Measurements from ENCODE around the gene TMEM135. TPM values are rescaled to one million over a fixed set of nuclear protein-coding genes. Genes with fewer than 3 reads are reported as not detected.
"Not testable (repeated sequence)": the region's sequence is repeated elsewhere in the genome, so short reads cannot be mapped to it uniquely, and the experiment has no call there.

TMEM135 gene
- total RNA-seq, 2 experiments from 2014 or later, result 29.2 to 34.5 TPM

- no peak for ATAC-seq (ENCODE audit: low read depth)
- Mint-ChIP-seq H3K4me1 (peaks cover 2% of the 10 kb centered on the region), H3K36me3 (peaks cover 11% of the 10 kb centered on the region), H3K4me3 (no peak overlapping the region), H3K9me3 (no peaks in the 10 kb centered on the region), H3K27ac (no peak overlapping the region), H3K27me3 (no peaks in the 10 kb centered on the region)
- POLR2A ChIA-PET, result no interaction called here
- DNase-seq, result no peak
Observed at GRCh38 chr11:87063982-87064381, 26.2 kb downstream of the TMEM135 start.

- DNase-seq, result no peak
- Mint-ChIP-seq H3K36me3 (peaks cover 34% of the 10 kb centered on the region), H3K9me3 (no peaks in the 10 kb centered on the region), H3K4me1 (no peaks in the 10 kb centered on the region), H3K27me3 (no peaks in the 10 kb centered on the region), H3K27ac (no peak overlapping the region), H3K4me3 (no peak overlapping the region)
- POLR2A ChIA-PET, result no interaction called here
- ATAC-seq (ENCODE audit: low read depth), result no peak
Observed at GRCh38 chr11:87072787-87073186, 35.1 kb downstream of the TMEM135 start.

- POLR2A ChIA-PET, result no interaction called here
- no peak for ATAC-seq (ENCODE audit: low read depth)
- H3K9me3 Mint-ChIP-seq, result no peaks in the 10 kb centered on the region
Observed at GRCh38 chr11:87076260-87076783, 38.6 kb downstream of the TMEM135 start.

GRCh38 chr11:87076874-87077429 lies 39.2 kb downstream of the TMEM135 start:
- ATAC-seq (ENCODE audit: low read depth), result no peak
- no peak overlapping the region for H3K4me3 Mint-ChIP-seq
- no peak overlapping the region for H3K27ac Mint-ChIP-seq
- POLR2A ChIA-PET, result no interaction called here
- H3K36me3 Mint-ChIP-seq, result peaks cover 35% of the 10 kb centered on the region
- H3K9me3 Mint-ChIP-seq, result no peaks in the 10 kb centered on the region
- H3K4me1 Mint-ChIP-seq, result peaks cover 8% of the 10 kb centered on the region
- no peaks in the 10 kb centered on the region for H3K27me3 Mint-ChIP-seq
- no peak for DNase-seq

More at GRCh38 chr11:87076260-87076783, 38.6 kb downstream of the TMEM135 start:
- H3K4me1 Mint-ChIP-seq, result peaks cover 4% of the 10 kb centered on the region
- DNase-seq, result no peak
- peaks cover 35% of the 10 kb centered on the region for H3K36me3 Mint-ChIP-seq
- no peaks in the 10 kb centered on the region for H3K27me3 Mint-ChIP-seq
- H3K4me3 Mint-ChIP-seq, result no peak overlapping the region
- H3K27ac Mint-ChIP-seq, result no peak overlapping the region

DNA sequence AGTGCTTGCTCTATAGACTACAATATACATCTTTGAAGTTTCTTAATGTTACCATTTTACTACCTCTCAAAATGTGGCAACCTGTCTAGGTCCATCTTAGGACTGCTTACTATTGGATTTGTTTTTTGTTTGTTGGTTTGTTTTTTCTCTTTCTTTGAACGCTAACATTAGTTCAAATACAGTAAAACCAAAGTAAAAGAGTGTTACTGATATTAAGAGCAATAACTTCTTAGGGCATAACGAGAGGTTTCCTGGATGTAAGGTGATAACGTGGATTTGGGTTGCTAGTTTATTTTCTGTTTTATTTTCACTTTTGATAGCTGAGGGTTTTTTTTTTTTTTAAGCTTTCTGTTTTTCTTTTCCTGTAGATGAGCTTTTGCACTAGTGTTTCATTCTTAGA lies 43.6 kb downstream of the TMEM135 start:
- Mint-ChIP-seq H3K4me1 (peaks cover 20% of the 10 kb centered on the region), H3K9me3 (no peaks in the 10 kb centered on the region), H3K36me3 (peaks cover 37% of the 10 kb centered on the region), H3K27ac (peak overlapping the region; percentile 90), H3K27me3 (no peaks in the 10 kb centered on the region), H3K4me3 (peak overlapping the region; percentile 77)
- ATAC-seq (ENCODE audit: low read depth) (peak; percentile 65), DNase-seq (no peak)
- POLR2A ChIA-PET, result interaction anchor here (1.3 to 4.4 kb wide), 2 partner anchors 44 to 50 kb away, joined by 3 to 27 read pairs; partner anchors contain the start of gene TMEM135

- H3K9me3 Mint-ChIP-seq, result peaks cover 7% of the 10 kb centered on the region
- no peak overlapping the region for H3K4me3 Mint-ChIP-seq
- no peak for DNase-seq
- ATAC-seq (ENCODE audit: low read depth), result no peak
- peaks cover 39% of the 10 kb centered on the region for H3K36me3 Mint-ChIP-seq
- peak overlapping the region; percentile 4 for H3K27ac Mint-ChIP-seq
- H3K27me3 Mint-ChIP-seq, result no peaks in the 10 kb centered on the region
- H3K4me1 Mint-ChIP-seq, result peaks cover 20% of the 10 kb centered on the region
- POLR2A ChIA-PET, result interaction anchor here (4.4 kb wide), 1 partner anchor 45 kb away, joined by 27 read pairs; the partner anchor contains the start of gene TMEM135
Observed at GRCh38 chr11:87082590-87082989, 44.9 kb downstream of the TMEM135 start.

DNA sequence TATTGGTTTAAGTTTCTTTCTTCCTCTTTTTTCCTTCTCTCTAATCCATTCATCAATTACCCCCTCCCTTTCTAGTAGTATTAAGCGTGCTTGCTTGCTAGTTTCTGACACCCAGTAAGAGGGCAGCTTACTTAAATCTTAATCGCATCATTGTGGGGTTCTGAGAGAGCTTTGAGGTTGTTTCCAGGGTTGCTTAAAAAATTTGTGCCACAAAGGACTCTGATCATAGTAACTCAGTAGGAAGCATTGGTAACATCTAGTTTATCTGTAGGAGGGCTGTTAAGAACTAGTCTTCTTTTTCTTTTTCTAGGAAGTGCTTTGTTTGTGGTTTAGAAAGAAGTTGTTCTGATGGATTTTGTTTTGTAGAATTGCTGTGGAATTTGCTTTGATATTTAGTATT lies 45.3 kb downstream of the TMEM135 start:
- no peak for DNase-seq
- no peak overlapping the region for H3K27ac Mint-ChIP-seq
- H3K9me3 Mint-ChIP-seq, result peaks cover 7% of the 10 kb centered on the region
- POLR2A ChIA-PET, result interaction anchor here (4.4 kb wide), 1 partner anchor 45 kb away, joined by 27 read pairs; the partner anchor contains the start of gene TMEM135
- H3K27me3 Mint-ChIP-seq, result no peaks in the 10 kb centered on the region
- H3K4me1 Mint-ChIP-seq, result peaks cover 20% of the 10 kb centered on the region
- H3K36me3 Mint-ChIP-seq, result peaks cover 37% of the 10 kb centered on the region
- H3K4me3 Mint-ChIP-seq, result peak overlapping the region; percentile 1
- no peak for ATAC-seq (ENCODE audit: low read depth)

GRCh38 chr11:87092159-87092558 lies 54.4 kb downstream of the TMEM135 start:
- POLR2A ChIA-PET, result no interaction called here
- Mint-ChIP-seq H3K27me3 (no peaks in the 10 kb centered on the region), H3K27ac (no peak overlapping the region), H3K4me1 (peaks cover under 1% of the 10 kb centered on the region), H3K36me3 (peaks cover 40% of the 10 kb centered on the region), H3K4me3 (no peak overlapping the region), H3K9me3 (peaks cover 4% of the 10 kb centered on the region)
- ATAC-seq (ENCODE audit: low read depth) (no peak), DNase-seq (no peak)

- Mint-ChIP-seq H3K4me3 (no peak overlapping the region), H3K27ac (no peak overlapping the region), H3K9me3 (peaks cover 2% of the 10 kb centered on the region), H3K27me3 (no peaks in the 10 kb centered on the region), H3K4me1 (peaks cover 4% of the 10 kb centered on the region), H3K36me3 (peaks cover 38% of the 10 kb centered on the region)
- ATAC-seq (ENCODE audit: low read depth) (no peak), DNase-seq (no peak)
- POLR2A ChIA-PET, result no interaction called here
Observed at GRCh38 chr11:87092567-87092966, 54.8 kb downstream of the TMEM135 start.

DNA sequence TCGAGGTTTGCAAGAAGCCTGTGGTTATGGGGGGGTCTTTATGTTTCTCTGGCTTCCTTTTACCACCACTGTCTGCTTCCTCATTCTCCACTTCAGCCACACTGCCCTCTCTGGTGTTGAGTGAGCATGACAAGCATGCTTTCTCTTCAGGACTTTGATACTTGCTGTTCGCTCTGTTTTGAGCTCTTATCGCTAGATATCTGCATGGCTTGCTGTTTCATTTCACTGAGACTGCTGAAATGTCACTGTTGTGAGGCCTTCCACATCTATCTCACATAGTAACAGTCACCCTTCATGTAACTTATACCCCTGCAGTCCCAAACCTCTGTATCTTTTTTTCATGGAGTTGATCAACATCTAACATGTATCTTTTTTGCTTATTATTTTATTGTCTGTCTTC lies 59.8 kb downstream of the TMEM135 start:
- Mint-ChIP-seq H3K27ac (no peak overlapping the region), H3K4me1 (peaks cover 8% of the 10 kb centered on the region), H3K9me3 (peaks cover 2% of the 10 kb centered on the region), H3K4me3 (no peak overlapping the region), H3K36me3 (peaks cover 31% of the 10 kb centered on the region), H3K27me3 (no peaks in the 10 kb centered on the region)
- POLR2A ChIA-PET, result interaction anchor here (1.0 kb wide), 1 partner anchor 60 kb away, joined by 5 read pairs; the partner anchor contains the start of gene TMEM135
- ATAC-seq (ENCODE audit: low read depth), result peak; percentile 82
- no peak for DNase-seq

- H3K4me3 Mint-ChIP-seq, result no peak overlapping the region
- H3K27me3 Mint-ChIP-seq, result no peaks in the 10 kb centered on the region
- H3K4me1 Mint-ChIP-seq, result peaks cover 8% of the 10 kb centered on the region
- H3K36me3 Mint-ChIP-seq, result peaks cover 26% of the 10 kb centered on the region
- no peak overlapping the region for H3K27ac Mint-ChIP-seq
- DNase-seq (no peak), ATAC-seq (ENCODE audit: low read depth) (no peak)
- H3K9me3 Mint-ChIP-seq, result peaks cover 2% of the 10 kb centered on the region
- POLR2A ChIA-PET, result no interaction called here
Observed at GRCh38 chr11:87101956-87102580, 64.3 kb downstream of the TMEM135 start.

- H3K36me3 Mint-ChIP-seq, result peaks cover 30% of the 10 kb centered on the region
- H3K9me3 Mint-ChIP-seq; H3K27me3 Mint-ChIP-seq; H3K27ac Mint-ChIP-seq; POLR2A ChIA-PET; H3K4me1 Mint-ChIP-seq; DNase-seq; H3K4me3 Mint-ChIP-seq; ATAC-seq (ENCODE audit: low read depth): not testable (repeated sequence)
Observed at GRCh38 chr11:87105826-87106225, 68.1 kb downstream of the TMEM135 start.

DNA sequence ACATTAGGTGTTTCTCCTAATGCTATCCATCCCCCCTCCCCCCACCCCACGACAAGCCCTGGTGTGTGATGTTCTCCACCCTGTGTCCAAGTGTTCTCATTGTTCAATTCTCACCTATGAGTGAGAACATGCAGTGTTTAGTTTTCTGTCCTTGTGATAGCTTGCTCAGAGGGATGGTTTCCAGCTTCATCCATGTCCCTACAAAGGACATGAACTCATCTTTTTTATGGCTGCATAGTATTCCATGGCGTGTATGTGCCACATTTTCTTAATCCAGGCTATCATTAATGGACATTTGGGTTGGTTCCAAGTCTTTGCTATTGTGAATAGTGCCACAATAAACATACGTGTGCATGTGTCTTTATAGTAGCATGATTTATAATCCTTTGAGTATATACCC lies 69.6 kb downstream of the TMEM135 start:
- H3K4me1 Mint-ChIP-seq; H3K27me3 Mint-ChIP-seq; H3K9me3 Mint-ChIP-seq; H3K4me3 Mint-ChIP-seq; H3K27ac Mint-ChIP-seq; ATAC-seq (ENCODE audit: low read depth); DNase-seq; POLR2A ChIA-PET: not testable (repeated sequence)
- H3K36me3 Mint-ChIP-seq, result peaks cover 30% of the 10 kb centered on the region
